ENCODE data around the gene PRDM16.

PRDM16 gene

DNA sequence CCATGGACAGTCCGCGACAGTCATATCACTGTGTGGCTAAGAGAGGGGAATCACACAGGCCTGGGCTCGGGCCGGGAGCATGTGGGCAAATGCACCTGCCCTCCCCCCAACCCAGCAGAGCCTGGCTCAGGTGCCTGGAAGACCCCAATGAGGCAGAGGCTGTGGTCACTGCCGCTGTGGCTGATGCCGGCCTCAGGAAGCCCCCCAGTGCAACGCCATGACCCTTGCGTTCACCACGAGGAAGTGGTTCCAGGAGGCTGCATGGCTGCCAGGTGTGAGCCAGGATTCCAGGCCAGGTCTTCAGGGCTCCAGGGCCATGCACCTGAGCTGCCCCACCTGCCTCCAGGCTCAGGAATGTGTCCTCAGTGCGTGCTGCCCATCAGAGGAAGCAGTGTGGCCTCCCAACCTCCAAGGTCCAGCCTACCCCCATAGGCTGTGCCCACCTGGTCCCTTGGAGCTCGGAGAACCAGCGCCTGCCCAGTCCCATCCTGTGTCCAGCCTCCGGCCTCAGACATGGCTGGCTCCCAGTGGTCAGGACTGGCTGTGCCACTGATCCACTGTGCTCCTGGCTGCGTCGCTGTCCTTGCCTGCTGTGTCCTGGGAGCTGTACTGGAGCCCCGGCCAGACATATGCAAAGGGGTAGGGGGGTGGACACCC lies 393.5 kb downstream of the PRDM16 start:
- no peak for DNase-seq

- no peak for DNase-seq
Observed at GRCh38 chr1:3463013-3463385, 394.0 kb downstream of the PRDM16 start.

DNA sequence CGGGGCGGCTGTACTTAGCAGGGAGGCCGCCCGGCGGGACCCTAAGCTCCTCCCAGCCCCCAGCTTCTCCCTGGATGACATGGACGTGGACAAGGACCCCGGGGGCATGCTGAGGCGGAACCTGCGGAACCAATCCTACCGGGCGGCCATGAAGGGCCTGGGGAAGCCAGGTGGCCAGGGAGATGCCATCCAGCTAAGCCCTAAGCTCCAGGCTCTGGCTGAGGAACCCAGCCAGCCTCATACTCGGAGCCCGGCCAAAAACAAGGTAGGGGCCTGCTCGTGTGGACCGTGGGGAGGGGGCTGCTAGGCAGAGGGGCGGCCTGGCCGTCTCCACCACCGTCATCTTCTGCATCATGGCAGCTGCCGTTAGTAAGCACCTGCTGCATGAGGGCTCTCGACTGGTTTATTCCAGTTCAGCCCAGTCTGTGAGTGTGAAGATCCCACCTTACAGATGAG lies 394.4 kb downstream of the PRDM16 start:
- DNase-seq: no peak

GRCh38 chr1:3463891-3464648 lies 395.1 kb downstream of the PRDM16 start:
- no peak for DNase-seq

GRCh38 chr1:3464649-3465025 lies 395.6 kb downstream of the PRDM16 start:
- no peak for DNase-seq

DNA sequence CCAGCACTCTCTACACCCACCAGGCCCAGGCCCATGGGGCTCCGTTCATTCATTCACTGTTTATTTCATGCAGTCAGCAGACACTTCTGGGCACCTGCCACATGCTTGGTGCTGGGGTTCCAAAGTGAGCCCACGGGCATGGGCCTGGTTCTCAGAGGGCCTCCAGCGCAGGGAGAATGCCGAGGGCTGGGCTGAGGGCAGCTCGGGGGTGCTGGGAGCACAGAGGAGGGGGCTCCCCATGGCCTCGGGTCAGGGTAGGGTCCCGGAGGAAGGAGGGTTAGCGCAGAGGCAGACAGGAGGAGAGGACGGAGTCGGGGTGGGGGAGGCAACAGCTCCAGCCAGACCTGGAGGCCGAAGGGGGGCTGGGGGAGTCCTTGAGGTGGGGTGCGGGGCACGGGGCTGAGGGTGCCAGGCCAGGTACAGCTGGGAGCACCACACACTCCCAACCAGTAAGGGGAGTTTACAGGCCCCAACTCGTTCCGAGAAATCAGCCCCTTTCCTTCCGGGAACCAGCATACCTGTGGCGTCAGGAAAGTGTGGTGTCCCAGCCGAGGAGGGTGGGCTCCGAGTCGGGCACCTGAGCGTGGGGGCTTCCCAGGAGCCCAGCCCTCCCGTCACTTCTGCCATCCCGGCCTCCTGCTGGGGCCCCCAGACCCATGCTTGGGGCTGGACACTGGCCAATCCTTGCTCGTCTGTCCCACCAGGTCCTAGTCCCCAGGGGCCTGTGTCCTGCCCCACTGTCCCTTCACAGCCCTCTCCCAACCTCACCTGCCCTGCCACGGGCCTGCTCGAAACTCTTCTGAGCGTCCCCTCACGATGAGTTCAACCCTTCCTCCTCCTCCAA lies 396.3 kb downstream of the PRDM16 start:
- no peak for DNase-seq

DNA sequence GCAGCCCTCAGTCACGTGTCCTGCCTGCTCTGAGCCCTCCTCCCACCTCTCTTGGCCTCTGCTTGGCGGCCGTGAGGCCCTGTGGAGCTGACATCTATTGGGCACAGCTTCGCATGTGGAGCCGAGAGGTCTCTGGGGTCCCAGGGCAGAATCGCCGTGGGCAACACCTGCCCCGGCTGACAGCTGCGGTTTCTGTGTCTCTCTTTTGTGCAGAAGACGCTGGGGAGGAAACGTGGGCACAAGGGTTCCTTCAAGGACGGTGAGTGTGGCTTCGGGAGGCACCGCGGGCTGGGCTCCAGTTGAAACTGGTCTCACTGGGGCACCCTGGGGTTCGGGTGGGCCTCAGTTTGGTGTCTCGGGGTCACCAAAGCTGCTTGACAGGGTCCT lies 396.9 kb downstream of the PRDM16 start:
- DNase-seq: no peak

DNA sequence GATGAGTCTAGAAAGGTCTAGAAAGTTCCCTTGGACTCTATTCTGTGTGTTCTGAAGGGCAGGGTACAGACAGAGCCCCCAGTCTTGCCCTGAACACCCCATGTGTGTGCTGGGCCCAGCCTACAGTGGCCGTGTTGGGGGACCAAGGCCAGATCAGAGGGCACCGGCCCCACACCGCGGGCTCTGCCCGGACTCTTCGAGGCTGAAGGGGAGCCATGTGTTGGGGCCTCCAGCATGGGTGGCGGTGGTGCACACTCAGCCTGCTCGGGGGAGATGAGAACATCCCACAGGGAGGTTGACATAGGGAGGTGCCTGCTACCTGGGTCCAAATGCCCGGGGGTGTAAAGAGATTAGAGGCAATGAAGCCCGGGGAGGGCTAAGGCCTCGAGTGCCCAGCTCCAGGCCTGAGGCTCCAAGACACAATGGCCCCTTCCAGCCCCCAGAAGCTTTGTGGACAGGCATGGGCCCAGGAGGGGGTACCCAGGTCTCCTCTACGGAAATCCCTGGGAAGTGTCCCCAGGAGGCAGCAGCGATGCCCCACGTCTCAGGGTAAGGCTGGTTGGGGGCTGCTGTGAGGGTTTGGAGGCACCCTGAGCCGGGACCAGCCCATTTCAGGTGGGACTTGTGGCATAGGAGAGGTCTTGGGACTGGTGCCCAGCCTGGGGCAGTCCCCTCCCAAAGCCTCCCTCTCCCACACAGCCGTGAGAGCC lies 397.5 kb downstream of the PRDM16 start:
- DNase-seq: no peak

DNA sequence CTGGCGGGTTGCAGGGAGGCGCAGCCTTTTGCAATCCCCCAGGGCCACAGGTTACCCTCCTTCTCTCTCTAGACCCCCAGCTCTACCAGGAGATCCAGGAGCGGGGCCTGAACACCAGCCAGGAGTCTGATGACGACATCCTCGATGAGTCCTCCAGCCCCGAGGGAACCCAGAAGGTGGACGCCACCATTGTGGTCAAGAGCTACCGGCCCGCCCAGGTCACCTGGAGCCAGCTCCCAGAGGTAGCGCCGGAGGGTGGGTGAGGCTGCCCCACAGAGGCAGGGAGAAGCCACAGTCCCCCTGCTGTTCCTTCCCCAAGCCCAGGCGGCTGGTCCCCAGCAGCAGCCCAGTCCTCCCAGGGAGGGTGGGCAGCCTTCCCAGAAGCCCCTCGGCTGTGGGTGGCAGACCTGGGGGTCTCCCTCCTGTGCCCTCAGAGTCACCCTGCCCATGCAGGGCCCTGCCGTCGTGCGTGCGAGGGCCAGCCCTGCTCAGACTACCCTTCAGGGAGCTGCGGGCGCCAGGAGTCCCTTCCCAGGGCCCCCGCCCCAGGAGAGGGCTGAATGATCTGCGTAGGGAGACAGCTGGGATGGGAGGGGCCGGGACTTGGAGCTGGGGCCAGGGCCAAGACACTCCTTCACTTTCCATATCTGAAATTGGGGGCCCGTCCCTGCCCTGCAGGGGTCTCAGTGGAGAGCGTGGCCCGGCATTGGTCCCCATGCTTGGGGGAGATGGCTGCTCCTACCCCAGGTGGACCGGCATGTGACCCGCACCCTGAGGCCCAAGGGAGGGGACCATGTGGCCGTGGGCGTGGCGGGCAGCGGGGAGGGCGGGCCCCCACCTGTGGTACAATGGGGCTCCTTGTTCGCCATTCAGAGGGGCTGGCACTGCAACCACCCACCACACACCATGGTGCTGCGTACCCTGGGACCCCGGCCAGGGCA lies 398.4 kb downstream of the PRDM16 start:
- no peak for DNase-seq

- DNase-seq: no peak
Observed at GRCh38 chr1:3468236-3469103, 399.5 kb downstream of the PRDM16 start.

DNA sequence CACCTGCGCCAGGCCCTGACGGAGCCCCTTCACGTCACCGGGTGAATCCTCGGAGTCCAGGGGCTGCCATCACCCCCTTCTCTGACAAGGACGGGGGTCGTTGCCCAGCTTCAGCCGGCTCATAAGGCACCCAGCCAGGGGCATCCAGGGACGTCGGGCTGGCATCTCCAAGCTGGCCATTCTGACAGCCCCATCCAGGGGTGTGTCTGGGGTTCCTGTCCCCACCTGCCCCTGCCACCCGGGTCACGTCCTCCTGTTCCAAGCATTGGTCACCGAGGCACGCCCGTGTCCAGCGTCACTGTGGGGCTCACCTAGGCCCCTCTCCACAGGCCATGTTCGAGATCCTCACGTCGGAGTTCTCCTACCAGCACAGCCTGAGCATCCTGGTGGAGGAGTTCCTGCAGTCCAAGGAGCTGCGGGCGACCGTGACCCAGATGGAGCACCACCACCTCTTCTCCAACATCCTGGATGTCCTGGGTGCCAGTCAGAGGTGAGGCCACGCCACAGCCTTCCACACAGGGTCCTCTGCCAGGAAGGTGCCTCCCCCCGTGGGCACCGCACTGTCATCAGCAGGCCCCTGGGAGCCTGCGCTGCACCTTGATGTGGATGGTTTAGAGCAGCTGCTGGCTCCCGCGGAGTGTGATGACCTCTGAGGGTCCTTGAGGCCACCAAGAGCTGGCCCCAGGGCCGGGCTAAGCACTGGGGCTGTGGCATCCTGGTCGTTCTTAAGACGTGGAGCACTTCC lies 400.3 kb downstream of the PRDM16 start:
- DNase-seq: no peak

- no peak for DNase-seq
Observed at GRCh38 chr1:3469849-3470649, 401.0 kb downstream of the PRDM16 start.

DNA sequence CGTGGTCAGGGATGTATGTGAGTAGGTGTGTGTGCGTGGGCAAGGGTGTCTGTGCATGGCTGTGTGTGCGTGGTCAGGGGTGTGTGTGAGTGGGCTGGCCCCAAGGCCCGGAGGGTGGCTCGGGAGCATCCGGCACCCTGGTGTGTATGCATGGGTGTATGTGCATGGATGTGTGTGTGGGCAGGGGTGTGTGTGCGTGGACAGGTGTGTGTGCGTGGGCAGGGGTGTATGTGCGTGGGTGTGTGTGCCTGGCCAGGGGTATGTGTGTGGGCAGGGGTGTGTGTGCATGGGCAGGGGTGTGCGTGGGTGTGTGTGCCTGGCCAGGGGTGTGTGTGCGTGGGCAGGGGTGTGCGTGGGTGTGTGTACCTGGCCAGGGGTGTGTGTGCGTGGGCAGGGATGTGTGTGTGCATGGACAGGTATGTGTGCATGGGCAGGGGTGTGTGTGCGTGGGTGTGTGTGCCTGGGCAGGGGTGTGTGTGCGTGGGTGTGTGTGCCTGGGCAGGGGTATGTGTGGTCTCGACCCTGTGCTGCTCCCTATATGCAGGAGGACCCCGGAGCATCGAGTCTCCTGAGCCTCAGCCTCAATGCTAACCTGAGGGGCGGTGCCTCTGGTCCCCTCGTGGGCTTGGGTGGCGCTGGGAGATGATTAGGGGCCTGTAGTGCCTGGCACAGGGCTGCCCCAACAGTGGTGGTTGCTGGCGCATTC lies 401.8 kb downstream of the PRDM16 start:
- DNase-seq: no peak

- DNase-seq: no peak
Observed at GRCh38 chr1:3471356-3472087, 402.5 kb downstream of the PRDM16 start.

DNA sequence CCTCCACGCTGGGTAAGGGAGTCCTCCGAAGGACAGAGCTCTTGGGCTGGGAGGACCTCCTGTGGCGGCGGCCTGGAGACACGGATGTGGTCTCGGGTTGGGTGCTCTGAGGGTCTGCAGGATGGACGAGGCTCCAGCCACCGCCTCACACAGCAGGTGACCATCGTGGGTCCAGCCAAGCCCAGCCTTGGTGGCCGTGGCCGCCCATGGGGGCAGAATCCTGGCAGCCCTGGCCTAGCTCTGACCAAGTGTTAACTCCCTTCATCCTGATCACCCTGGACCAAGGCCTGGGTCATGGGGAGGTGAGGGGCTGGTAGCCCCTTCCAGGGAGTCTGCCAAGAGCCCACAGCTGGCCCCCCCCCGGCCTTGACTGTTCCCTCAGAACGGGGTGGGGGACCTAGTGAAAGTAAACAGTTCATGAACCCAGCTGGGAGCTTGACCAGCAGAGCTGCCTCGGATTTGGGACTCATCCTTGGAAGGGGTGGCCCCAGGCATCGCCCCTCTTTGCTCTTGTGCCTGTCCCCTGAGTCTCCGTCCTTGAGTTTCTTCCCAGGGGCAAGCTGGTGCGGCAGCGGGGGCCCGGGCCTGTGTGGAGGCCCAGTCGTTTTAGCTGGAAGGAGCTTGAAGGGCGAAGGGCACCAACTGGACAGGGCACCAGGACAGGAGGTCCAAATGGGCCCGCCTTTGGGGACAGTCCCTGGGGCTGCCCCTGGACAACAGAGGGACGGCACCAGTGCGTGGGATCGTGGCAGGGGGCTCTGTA lies 403.3 kb downstream of the PRDM16 start:
- DNase-seq: no peak

- DNase-seq: no peak
Observed at GRCh38 chr1:3472906-3473305, 403.9 kb downstream of the PRDM16 start.

- no peak for DNase-seq
Observed at GRCh38 chr1:3473381-3473844, 404.4 kb downstream of the PRDM16 start.
